ENCODE measurements around the gene MRAS.

DNA sequence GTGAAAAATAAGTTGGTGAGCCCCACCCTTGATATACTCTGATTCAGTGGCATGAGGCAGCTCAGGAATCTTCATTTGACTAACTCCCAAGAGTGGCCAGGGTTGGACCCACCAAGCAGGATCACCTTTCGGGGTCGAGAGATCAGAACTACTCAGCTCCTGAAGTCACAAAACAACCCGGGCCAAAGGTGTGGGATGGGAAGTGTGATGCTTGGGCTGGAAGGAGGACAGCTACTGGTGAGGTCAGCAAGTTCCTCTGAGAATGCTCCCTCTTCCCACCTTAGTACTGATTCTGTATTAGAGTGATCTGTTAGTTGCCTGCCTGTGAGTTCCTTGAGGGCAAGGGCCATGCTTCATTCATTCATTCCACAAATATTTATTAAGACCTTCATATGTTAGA is 101.1 kb downstream of the MRAS start:
- no peak for TF ChIP-seq POLR2A (IDR thresholded peaks at IDR 0.05)
- no peak for TF ChIP-seq CTCF (IDR thresholded peaks at IDR 0.05)

Data from testis (tissue), 2 donors.